Loucy (cell line): ENCODE results near the gene NOL9.

ENCODE experiments used
- H2AFZ ChIP-seq: fragments of 200-600 bp; sonication (generic); 2 replicates; pipeline ENCODE4 v1.6.0; 2016; ENCODE audit warnings: antibody characterized with exemption, mild to moderate bottlenecking, low read length, moderate library complexity
- H3F3A ChIP-seq: fragments of 200-600 bp; 2 replicates; pipeline ENCODE4 v1.6.0; 2016; ENCODE audit warnings: antibody characterized with exemption, low read depth, mild to moderate bottlenecking
- H3K27me3 ChIP-seq: fragments of 200-600 bp; sonication (generic); 2 replicates; pipeline ENCODE4 v1.6.1; 2014; ENCODE audit warnings: low read length, mild to moderate bottlenecking; ENCODE audit not compliant: insufficient read depth, poor library complexity, severe bottlenecking
- H3K36me3 ChIP-seq: fragments of 200-600 bp; sonication (generic); 2 replicates; pipeline ENCODE4 v1.6.1; 2016; ENCODE audit warnings: low read length; ENCODE audit not compliant: insufficient read depth
- H3K4me1 ChIP-seq: fragments of 200-600 bp; sonication (generic); 2 replicates; pipeline ENCODE4 v1.5.1; 2014; ENCODE audit warnings: low read length, mild to moderate bottlenecking; ENCODE audit not compliant: insufficient read depth, poor library complexity, severe bottlenecking
- H3K4me2 ChIP-seq: fragments of 200-600 bp; sonication (generic); 2 replicates; pipeline ENCODE4 v1.6.0; 2014; ENCODE audit warnings: antibody characterized with exemption, low read length, low read depth, mild to moderate bottlenecking; ENCODE audit not compliant: poor library complexity, severe bottlenecking
- H3K4me3 ChIP-seq: fragments of 200-600 bp; sonication (generic); 2 replicates; pipeline ENCODE4 v1.5.1; 2014; ENCODE audit warnings: low read length, mild to moderate bottlenecking, mixed read lengths; ENCODE audit not compliant: poor library complexity, severe bottlenecking
- H3K79me2 ChIP-seq: fragments of 200-600 bp; sonication (generic); 2 replicates; pipeline ENCODE4 v1.6.1; 2014; ENCODE audit warnings: low read length; ENCODE audit not compliant: insufficient read depth
- H3K9ac ChIP-seq: fragments of 200-600 bp; sonication (generic); 2 replicates; pipeline ENCODE4 v1.6.0; 2014; ENCODE audit warnings: mild to moderate bottlenecking, low read depth, low read length, moderate library complexity; ENCODE audit not compliant: poor library complexity, severe bottlenecking
- H3K9me2 ChIP-seq: fragments of 200-600 bp; sonication (generic); replicated peaks from 2 replicates; pipeline ENCODE4 v1.6.1; 2016; ENCODE audit warnings: low read depth, low read length, mixed read lengths
- H3K9me3 ChIP-seq: fragments of 200-600 bp; sonication (generic); 2 replicates; pipeline ENCODE4 v1.6.1; 2014; ENCODE audit warnings: mild to moderate bottlenecking, antibody characterized with exemption, low read length, low read depth; ENCODE audit not compliant: insufficient read depth
- H4K20me1 ChIP-seq: fragments of 200-600 bp; sonication (generic); 2 replicates; pipeline ENCODE4 v1.6.0; 2014; ENCODE audit warnings: antibody characterized with exemption, low read length, mild to moderate bottlenecking; ENCODE audit not compliant: insufficient read depth, poor library complexity, severe bottlenecking
- CTCF ChIP-seq: fragments of 200-600 bp; sonication (generic); conservative IDR thresholded peaks from 2 replicates; pipeline ENCODE4 v1.5.1; 2014; ENCODE audit warnings: mild to moderate bottlenecking, antibody characterized with exemption, low read length
- EZH2phosphoT487 ChIP-seq: fragments of 200-600 bp; IDR thresholded peaks from 2 replicates; pipeline ENCODE4 v1.6.1; 2018; ENCODE audit warnings: antibody characterized with exemption, mild to moderate bottlenecking, moderate library complexity, borderline replicate concordance

The NOL9 gene

GRCh38 chr1:6484826-6485167 lies 69.5 kb downstream of the NOL9 start:
- TF ChIP-seq EZH2phosphoT487 (no peak), CTCF (no peak)
- H3K4me1 ChIP-seq: peaks cover 8% of the 10 kb centered on the region
- no peaks in the 10 kb centered on the region for H3K27me3 ChIP-seq
- no peaks in the 10 kb centered on the region for H3K9me2 ChIP-seq
- H3F3A ChIP-seq: no peaks in the 10 kb centered on the region
- H3K79me2 ChIP-seq: no peaks in the 10 kb centered on the region
- no peak overlapping the region for H3K4me2 ChIP-seq
- no peak overlapping the region for H3K9ac ChIP-seq
- H2AFZ ChIP-seq: no peak overlapping the region
- no peaks in the 10 kb centered on the region for H3K36me3 ChIP-seq
- H3K4me3 ChIP-seq: no peak overlapping the region
- no peaks in the 10 kb centered on the region for H3K9me3 ChIP-seq
- no peaks in the 10 kb centered on the region for H4K20me1 ChIP-seq

- Histone ChIP-seq H3F3A (no peaks in the 10 kb centered on the region), H3K27me3 (no peaks in the 10 kb centered on the region), H3K4me1 (peaks cover 4% of the 10 kb centered on the region), H4K20me1 (no peaks in the 10 kb centered on the region), H3K9me2 (no peaks in the 10 kb centered on the region), H3K36me3 (no peaks in the 10 kb centered on the region), H3K4me3 (no peak overlapping the region), H2AFZ (no peak overlapping the region), H3K9me3 (no peaks in the 10 kb centered on the region), H3K4me2 (no peak overlapping the region), H3K9ac (no peak overlapping the region), H3K79me2 (no peaks in the 10 kb centered on the region)
- no peak for TF ChIP-seq CTCF
- TF ChIP-seq EZH2phosphoT487: no peak
Measured at GRCh38 chr1:6483761-6484117, 70.6 kb downstream of the NOL9 start.

GRCh38 chr1:6483017-6483760 lies 71.1 kb downstream of the NOL9 start:
- Histone ChIP-seq H3K27me3 (no peaks in the 10 kb centered on the region), H3K4me1 (peaks cover 4% of the 10 kb centered on the region), H2AFZ (no peak overlapping the region), H3K79me2 (no peaks in the 10 kb centered on the region), H4K20me1 (no peaks in the 10 kb centered on the region), H3K9ac (no peak overlapping the region), H3K36me3 (no peaks in the 10 kb centered on the region), H3F3A (no peaks in the 10 kb centered on the region), H3K9me2 (no peaks in the 10 kb centered on the region), H3K4me2 (no peak overlapping the region), H3K9me3 (no peaks in the 10 kb centered on the region), H3K4me3 (no peak overlapping the region)
- TF ChIP-seq EZH2phosphoT487: no peak
- no peak for TF ChIP-seq CTCF
